NCI-H510A treated with DMSO at 0.1 percent for 48 hours (cell line): ENCODE data around the gene TCAP.

ENCODE experiments used
- DNase-seq: peaks from one replicate; lab custom pipeline; 2025; lab: John Stamatoyannopoulos, UW

TCAP gene

DNA sequence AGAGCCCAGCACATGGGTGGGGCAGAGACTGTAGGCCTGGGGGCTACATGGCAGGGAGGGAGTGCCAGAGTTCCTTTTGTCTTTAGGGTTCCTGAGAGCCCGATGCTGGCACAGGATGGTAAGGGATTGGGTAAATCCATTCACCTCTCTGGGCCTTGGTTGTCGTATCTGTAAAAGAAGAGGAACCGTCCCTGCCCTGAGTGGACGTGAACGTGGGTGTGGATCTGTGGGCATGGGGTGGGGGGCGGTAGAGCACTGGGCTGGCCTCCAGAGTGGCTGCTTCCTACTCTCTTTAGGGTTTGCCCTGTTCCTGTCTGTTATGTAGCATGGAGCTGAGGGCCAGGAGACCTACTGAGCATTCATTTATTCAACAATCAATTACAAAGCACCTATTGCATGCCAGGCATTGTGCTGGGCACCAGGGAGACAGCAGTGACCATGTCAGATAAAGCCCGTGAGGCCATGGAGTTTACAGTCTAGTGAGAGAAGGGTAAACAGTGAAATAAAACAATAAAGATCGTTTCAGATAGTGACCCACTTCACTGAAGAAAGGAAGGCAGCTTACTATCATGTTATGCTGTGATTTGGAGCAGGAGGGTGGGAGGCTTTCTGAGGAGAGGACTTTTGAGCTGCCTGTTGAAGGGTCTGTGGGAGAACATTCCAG lies 13.1 kb upstream of the TCAP start:
- DNase-seq, result no peak

DNA sequence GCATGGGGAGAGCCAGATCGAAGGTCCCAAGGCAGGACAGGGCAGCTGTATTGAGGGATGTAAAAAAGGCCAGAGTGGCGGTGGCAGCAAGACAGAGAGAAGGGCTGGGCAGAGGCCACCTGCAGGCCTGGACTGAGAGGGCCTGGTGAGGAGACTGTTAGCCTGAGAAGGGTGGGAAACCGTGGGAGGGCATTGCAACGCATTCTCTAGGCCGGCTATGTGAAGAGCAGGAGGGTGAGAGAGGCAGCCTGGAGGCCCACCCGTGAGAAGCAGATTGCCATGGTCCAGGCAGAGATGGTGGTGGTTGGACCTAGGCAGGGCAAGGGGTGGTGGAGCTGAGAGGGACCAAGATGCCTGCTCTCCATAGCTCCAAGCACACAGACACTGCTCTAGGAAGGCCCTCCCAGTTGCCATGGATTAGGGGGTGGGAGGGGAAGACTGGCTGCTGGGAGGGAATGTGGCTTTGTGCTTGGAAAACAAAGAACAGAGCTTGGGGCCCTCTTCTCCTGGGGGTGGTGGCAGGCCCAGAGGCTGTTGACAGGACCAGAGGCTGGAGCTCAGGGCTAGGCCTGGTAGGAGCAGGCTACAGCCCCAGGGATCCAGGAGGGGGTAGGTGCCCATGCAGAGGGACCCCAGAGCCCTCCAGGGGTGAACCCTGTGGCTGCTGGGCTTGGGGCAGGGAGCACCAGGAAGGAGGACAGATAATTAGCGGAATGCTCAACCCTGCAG lies 12.4 kb upstream of the TCAP start:
- no peak for DNase-seq

DNA sequence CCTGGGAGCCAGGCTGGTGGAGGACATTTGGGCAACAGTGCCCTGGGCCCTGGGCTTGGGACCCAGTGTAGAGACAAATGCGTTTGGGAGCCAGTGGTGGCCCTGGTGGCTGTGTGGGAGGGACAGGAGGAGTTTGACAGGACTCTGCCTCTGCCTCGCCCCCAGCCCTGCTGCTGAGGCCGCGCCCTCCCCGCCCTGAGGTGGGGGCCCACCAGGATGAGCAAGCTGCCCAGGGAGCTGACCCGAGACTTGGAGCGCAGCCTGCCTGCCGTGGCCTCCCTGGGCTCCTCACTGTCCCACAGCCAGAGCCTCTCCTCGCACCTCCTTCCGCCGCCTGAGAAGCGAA lies 11.9 kb upstream of the TCAP start:
- DNase-seq, result no peak

DNA sequence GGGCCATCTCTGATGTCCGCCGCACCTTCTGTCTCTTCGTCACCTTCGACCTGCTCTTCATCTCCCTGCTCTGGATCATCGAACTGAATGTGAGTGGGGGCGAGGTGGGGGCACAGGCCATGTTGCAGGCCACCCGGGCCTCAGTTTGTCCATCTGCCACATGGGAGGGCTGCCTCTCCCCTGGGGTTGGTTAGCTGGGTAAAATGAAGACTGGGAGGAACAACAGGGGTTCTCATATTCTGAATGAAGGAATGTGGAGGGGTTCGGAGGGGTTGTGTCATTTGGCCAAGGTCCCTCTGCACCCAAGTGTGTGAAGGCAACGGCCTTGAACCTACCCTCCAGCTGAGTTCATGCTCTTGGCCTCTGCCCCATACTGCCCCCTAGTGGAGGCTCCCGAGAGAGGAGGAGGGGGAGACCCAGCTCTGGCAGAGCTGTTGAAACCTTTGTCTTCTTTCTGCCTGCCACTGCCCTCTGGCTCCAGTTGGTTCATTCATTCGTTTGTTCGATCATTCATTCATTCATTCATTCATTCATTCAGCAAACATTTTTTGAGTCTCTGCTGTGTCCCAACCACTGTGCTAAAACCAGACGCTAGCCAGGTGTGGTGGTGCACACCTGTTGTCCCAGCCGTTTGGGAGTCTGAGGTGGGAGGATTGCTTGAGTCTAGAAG lies 11.4 kb upstream of the TCAP start:
- DNase-seq, result peak; percentile 53

DNA sequence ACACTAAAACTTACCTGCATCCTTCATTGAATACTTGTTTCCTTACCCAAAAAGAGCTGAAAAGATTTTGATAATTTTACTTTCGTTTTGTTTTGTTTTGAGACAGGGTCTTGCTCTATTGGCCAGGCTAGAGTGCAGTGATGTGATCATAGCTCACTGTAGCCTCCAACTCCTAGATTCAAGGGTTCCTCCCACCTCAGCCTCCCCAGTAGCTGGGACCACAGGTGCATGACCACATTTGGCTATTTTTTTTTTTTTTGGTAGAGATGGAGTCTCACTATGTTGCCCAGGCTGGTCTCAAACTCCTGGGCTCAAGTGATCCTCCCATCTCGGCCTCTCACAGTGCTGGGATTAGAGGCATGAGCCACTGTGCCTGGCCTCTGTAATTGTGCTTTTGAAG lies 10.0 kb upstream of the TCAP start:
- no peak for DNase-seq

DNA sequence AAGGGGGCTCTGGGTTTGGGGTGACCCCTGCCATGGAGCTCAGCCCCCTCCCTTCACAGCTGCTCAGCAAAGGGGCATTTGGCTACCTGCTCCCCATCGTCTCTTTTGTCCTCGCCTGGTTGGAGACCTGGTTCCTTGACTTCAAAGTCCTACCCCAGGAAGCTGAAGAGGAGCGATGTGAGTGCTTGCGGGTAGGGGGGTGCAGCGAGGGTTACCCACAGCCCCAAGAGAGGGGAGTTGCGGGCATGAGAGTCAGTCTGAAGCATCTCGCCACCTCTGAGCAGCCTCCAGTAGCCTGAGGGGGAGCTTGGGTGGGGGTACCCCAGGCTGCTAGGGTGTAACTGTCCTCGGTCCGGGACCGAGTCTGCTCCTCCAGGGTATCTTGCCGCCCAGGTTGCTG lies 6.8 kb upstream of the TCAP start:
- DNase-seq, result no peak

DNA sequence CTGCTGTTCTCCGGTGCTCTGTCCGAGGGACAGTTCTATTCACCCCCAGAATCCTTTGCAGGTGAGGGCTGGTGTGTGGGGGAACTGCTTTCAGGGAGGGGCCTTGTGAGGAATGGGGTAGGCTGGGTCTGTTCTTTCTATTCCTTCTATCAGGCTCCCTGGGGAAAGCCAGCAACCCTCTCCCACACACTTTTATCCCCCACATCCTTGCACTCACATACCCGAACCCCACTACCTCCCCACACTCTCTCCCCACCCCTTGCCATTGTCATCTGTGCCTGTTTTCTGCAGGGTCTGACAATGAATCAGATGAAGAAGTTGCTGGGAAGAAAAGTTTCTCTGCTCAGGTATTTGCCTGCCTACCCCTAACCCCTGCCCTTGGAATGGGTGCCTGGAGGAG lies 6.4 kb upstream of the TCAP start:
- no peak for DNase-seq

DNA sequence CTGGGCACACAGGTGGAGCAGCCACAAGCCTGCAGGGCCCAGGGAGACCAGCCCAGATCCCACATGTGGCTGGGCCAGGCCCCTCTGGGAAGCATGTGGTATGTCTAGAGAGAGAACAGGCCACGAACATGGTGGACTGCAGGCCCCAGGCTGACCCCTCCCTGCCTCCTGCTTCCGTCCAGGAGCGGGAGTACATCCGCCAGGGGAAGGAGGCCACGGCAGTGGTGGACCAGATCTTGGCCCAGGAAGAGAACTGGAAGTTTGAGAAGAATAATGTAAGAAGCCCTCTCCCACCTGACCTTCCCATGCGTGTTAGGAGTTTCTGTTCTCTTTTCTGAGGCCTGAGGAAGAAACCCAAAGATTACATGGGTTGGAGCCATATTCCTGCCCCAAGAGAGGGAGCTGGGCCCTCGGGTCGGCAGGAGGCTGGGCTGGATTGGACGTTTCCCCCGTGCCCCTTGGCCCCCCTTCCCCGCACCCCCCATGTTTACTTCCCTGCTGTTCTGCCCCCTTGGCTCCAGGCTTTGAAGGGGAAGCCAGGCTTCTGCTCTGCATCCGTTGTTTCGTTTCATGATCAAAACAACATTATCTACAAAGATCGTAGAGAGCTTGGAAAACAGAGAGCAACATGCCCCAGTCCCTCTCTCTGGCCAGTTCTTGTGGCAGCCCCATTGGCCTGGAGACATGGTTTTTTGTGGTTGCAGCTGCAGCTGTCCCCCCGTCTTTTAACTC lies 5.7 kb upstream of the TCAP start:
- DNase-seq, result no peak

DNA sequence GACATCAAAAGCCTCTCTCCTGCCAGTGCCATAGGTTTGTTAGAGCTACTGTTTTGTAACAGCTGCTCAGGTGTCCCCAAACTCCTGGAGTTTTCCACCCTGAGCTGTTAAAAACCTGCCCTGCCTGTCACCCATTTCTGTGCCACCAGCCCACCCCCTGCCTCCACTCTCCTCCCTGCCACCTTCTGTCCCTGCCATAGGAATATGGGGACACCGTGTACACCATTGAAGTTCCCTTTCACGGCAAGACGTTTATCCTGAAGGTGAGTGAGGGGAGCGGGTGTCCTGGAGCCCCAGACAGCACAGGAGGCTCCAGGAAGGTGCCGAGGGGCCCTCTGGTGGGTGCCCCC lies 5.2 kb upstream of the TCAP start:
- DNase-seq, result no peak

DNA sequence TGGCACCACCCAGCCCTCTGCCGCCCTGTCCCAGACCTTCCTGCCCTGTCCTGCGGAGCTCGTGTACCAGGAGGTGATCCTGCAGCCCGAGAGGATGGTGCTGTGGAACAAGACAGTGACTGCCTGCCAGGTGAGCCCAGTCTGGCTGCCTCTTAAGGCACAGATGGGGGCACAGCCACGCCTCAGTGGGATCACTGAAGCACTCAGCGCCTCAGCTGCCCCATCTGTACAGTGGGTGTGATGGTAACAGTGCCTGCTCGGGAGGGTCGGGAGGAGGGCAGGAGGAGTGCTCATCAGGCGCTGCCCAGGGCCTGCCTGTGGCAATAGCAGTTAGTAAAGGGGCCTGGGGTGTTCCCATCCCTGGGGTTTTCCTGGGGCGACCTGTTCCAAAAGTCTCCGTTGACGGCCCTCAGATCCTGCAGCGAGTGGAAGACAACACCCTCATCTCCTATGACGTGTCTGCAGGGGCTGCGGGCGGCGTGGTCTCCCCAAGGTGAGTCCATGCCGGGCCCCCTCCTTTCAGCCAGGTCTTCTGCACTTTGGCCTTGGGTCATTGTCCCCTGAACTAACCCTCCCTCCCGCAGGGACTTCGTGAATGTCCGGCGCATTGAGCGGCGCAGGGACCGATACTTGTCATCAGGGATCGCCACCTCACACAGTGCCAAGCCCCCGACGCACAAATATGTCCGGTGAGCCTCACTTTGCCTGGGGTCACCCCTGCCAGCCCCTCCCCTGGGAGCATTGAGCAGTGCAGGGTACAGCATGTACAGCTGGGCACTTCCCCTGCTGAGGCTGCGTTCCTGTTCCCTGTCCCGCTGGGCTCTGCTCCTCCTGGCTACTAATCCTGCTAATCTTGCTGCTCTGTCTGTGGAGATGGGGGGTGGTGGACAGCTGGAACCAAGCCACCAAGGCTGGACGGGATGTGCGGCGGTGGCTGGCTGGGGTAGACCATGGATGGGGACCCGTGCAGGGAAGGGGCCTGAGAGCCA lies 4.5 kb upstream of the TCAP start:
- DNase-seq, result no peak

DNA sequence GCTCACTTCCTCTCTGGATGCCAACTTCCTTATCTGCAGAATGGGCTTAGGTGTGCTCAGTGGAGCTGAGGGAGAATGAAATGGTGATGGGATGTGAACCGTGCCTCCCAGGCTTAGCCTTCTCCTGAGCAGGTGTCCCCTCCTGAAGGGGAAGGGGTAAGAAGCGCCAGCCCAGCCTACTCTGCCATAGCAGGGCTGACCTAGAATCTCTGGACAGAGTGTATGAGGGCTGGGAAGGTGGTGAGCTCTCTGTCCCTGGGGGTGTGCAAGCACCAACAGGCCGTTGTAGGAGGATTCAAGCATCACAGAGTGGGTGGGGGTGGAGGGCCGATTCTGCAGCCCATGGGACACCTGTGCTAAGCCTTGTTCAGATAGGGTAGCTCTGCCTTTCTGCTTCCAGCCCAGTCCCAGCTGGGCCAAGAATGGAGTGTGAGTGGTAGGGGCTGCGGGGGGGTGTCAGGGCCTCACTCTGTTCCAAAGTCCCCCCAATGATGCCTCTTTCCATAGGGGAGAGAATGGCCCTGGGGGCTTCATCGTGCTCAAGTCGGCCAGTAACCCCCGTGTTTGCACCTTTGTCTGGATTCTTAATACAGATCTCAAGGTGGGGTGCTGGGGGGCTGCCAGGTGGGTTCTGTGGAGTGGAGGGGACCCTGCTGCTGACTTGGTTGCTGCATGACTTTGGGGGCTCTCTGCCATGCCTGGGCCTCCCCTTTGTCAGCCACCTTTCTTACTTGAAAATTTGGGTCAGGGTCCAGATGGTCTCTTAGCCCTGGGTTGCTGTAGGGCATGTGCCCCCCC lies 3.2 kb upstream of the TCAP start:
- no peak for DNase-seq

DNA sequence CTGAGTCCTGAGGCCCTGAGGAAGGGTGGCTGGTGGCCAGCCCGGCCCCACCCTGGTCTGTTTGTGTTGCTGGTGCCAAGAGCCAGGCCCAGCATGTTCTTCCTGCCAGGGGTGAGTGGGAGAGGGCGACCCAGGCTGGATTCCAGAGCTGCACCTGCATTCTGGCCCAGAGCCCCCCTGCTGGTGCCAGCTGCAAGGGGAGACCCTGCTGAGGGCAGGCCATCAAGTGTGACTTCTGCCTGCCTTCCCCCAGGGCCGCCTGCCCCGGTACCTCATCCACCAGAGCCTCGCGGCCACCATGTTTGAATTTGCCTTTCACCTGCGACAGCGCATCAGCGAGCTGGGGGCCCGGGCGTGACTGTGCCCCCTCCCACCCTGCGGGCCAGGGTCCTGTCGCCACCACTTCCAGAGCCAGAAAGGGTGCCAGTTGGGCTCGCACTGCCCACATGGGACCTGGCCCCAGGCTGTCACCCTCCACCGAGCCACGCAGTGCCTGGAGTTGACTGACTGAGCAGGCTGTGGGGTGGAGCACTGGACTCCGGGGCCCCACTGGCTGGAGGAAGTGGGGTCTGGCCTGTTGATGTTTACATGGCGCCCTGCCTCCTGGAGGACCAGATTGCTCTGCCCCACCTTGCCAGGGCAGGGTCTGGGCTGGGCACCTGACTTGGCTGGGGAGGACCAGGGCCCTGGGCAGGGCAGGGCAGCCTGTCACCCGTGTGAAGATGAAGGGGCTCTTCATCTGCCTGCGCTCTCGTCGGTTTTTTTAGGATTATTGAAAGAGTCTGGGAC lies 2.4 kb upstream of the TCAP start:
- no peak for DNase-seq

DNA sequence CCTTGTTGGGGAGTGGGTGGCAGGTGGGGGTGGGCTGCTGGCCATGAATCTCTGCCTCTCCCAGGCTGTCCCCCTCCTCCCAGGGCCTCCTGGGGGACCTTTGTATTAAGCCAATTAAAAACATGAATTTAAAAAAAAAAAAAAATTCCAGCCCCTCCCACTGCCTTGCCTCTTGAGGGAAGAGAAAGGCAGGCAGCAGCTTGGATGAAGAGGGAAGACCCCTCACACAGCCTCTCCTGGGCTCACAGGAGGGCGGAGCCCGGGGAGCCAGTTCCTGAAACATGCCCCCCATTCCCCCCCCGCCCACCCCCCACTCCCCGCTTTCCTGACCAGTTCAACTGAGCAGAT lies 1.8 kb upstream of the TCAP start:
- no peak for DNase-seq

DNA sequence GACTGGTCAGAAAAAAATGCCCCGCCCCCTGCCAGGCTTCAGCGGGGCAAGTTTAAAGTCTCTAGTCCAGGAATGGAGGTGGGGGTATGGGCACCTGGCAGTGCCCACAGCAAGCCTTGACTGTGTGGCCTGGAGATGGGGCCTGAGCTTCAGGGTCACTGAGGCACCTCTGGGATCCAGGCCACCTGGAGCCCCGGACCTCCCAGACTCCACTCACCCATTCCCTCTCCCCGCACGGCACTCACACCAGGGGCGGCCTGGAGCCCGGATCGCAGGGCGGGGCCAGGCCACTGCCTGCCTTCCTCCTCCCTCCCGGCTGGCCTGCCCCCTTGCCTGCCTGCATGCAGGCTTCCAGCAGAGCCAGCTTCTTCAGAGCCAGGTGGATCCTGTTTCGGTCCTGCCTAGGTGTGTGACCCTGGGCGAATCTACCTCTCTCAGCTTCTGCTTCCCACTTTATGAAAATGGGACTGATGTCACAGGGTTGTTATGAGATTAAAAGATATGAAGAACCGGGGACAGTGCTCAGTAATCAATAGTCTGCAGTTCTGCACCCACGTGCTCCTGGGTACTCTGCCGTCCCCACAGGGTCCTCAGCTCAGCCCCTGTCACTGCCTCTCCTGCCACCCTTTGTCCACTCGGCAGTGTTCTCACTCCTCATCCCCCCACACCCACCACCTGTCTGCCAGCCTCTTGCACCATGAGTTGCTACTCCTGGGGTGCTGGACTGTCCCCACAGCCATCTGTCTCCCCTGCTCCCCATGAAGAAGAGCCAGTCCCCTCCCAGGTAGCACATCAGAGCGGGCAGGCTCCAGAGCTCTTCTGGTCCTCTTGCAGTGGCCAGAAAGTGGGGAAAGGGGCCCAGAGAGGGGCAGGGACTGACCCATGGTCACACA lies 1.2 kb upstream of the TCAP start:
- peak; percentile 64 for DNase-seq

DNA sequence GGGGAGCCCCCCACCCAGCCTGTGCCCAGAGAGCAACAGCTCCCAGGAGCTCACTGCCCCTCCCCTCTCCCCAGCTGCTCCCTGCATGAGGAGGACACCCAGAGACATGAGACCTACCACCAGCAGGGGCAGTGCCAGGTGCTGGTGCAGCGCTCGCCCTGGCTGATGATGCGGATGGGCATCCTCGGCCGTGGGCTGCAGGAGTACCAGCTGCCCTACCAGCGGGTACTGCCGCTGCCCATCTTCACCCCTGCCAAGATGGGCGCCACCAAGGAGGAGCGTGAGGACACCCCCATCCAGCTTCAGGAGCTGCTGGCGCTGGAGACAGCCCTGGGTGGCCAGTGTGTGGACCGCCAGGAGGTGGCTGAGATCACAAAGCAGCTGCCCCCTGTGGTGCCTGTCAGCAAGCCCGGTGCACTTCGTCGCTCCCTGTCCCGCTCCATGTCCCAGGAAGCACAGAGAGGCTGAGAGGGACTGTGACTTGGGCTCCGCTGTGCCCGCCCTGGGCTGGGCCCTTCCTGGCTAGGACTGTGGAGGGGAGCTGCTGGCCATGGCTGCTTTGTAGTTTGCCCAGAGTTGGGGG lies 584 bp downstream of the TCAP start:
- DNase-seq, result peak; percentile 28

DNA sequence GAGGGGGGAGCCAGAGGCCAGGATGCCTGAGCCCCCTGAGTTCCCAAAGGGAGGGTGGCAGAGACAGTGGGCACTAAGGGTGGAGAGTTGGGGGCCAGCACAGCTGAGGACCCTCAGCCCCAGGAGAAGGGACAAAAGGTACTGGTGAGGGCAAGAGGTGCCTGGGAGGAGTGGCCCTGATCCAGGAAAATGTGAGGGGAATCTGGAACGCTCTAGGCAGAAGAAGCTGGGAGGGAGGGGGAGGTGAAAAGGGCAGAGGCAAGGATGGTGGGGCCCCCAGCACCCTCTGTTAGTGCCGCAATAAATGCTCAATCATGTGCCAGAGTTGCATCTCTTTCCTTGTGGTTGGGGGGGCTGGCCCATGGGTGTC lies 1.1 kb downstream of the TCAP start:
- DNase-seq, result no peak

DNA sequence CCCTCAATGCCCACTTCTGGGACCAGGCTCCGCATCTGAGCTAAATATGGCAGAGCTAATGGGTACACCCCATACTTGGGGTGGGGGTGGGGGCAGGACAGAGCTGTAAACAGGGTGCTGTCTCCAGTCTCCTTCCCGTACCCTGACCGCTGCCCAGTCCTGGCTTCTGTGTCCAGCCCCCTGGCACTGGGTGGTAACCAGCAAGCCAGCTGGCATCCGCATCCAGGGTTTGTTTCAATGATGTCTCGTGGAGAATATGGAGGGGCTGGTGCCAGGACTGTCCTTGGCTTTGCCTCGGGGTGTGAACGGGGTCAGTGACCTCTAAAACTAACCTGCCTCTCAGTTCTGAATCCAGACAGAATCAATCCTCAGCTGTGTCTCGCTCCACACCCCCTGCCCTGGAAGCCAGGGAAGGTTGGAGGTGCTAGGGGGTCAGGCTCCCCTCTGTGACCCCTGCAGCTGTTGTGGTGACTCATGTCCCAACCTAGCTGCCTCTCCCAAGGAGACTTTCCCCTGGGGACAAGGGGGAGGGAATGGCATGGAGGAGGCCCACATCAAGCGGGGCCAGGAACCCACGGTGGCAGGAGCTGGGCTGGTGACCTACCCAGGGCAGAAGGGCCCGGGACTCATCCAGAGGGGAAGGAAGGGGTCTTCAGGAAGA lies 1.6 kb downstream of the TCAP start:
- DNase-seq, result no peak

DNA sequence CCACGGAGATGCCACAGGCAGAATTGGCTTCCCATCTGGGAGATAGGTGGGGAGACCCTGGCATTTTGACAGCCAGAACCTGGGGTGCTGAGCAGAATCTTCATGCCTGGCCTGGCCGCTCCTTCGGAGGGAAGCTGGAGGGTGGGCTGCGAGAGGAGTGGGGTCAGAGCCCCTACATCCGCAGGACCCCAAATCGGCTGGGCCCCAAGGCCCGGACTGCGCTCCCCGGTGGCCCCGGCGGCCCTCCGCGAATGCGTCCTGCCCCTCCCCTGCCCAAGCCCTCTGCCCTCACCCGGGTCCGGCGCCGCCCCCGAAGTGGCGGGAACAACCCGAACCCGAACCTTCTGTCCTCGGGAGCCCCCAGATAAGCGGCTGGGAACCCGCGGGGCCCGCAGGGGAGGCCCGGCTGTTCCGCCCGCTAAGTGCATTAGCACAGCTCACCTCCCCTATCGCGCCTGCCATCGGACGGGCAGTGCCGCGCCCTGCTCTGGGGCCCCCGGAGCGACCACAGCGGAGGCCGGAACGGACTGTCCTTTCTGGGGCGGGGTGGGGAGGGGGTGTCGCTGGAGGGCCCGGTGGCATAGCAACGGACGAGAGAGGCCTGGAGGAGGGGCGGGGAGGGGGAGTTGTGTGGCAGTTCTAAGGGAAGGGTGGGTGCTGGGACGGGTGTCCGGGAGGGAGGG lies 2.3 kb downstream of the TCAP start:
- no peak for DNase-seq
